Natural killer cell (primary cell): ENCODE results near the gene CA10. TPM values are rescaled to one million over a fixed set of nuclear protein-coding genes. Genes with fewer than 3 reads are reported as not detected.

Experiments
- ATAC-seq, 3 donors: fragments of 150-1000 bp in 2 of 3; fragments of 200-7000 bp in 1 of 3; cut with Tn5 transposase; 1 replicate in 1 of 3; 2 replicates in 2 of 3; pipeline ENCODE4 v1.10.0; 2021; ENCODE audit warnings: mild to moderate bottlenecking in 2 of 3, moderate library complexity in 2 of 3
- DNase-seq, 2 donors: peaks; one replicate each; pipeline versions ENCODE4 v3.0.0 to v3.0.0-alpha.2; 2013 to 2021; ENCODE audit warnings: mixed read lengths in 1 of 2
- H3K27ac ChIP-seq: one replicate; pipeline ENCODE4 v1.5.1; 2013; ENCODE audit warnings: mild to moderate bottlenecking, low read length
- H3K27me3 ChIP-seq: one replicate; pipeline ENCODE4 v1.6.1; 2013; ENCODE audit warnings: low read length; ENCODE audit not compliant: control insufficient read depth, insufficient read depth
- H3K36me3 ChIP-seq: one replicate; pipeline ENCODE4 v1.6.1; 2013; ENCODE audit warnings: low read length; ENCODE audit not compliant: control insufficient read depth, insufficient read depth
- H3K4me1 ChIP-seq: one replicate; pipeline ENCODE4 v1.6.1; 2013; ENCODE audit warnings: low read length; ENCODE audit not compliant: control insufficient read depth, insufficient read depth
- H3K4me3 ChIP-seq: one replicate; pipeline ENCODE4 v1.5.1; 2013; ENCODE audit warnings: low read length
- H3K9me3 ChIP-seq: one replicate; pipeline ENCODE4 v1.6.1; 2013; ENCODE audit warnings: low read length; ENCODE audit not compliant: control insufficient read depth, insufficient read depth
- H3K27ac Mint-ChIP-seq, 2 donors: one replicate each; pipeline ENCODE4 v1.8.0; 2022; ENCODE audit warnings: mild to moderate bottlenecking in 2 of 2, mixed read lengths in 2 of 2, moderate library complexity in 1 of 2
- H3K27me3 Mint-ChIP-seq, 2 donors: one replicate each; pipeline ENCODE4 v1.8.0; 2022; ENCODE audit warnings: low read depth in 2 of 2, mixed read lengths in 2 of 2
- H3K36me3 Mint-ChIP-seq: one replicate; pipeline ENCODE4 v1.8.0; 2022; ENCODE audit warnings: mixed read lengths
- H3K4me1 Mint-ChIP-seq, 2 donors: one replicate each; pipeline ENCODE4 v1.8.0; 2022; ENCODE audit warnings: mixed read lengths in 2 of 2
- H3K4me3 Mint-ChIP-seq: one replicate; pipeline ENCODE4 v1.8.0; 2022; ENCODE audit warnings: mild to moderate bottlenecking, moderate library complexity, mixed read lengths
- H3K9me3 Mint-ChIP-seq, 2 donors: one replicate each; pipeline ENCODE4 v1.8.0; 2022; ENCODE audit warnings: mixed read lengths in 2 of 2
- CTCF ChIP-seq: fragments of 200-600 bp; IDR thresholded peaks from one replicate; pipeline ENCODE4 v1.8.0; 2022; ENCODE audit warnings: antibody characterized with exemption
- WGBS: methylation state at CpG from one replicate; pipeline ENCODE4 v1.1.7; 2013; ENCODE audit warnings: missing lambda C conversion rate; ENCODE audit not compliant: insufficient coverage; 5-methylcytosine and 5-hydroxymethylcytosine counted together
- intact Hi-C: fragments of 100-400 bp; cut with micrococcal nuclease; formaldehyde crosslinking; loops from one replicate; pipeline ENCODE4 v1.14.2; 2022
- total RNA-seq, 4 donors: library from RNA; stranded (reverse); fragments of 120-200 nt in 1 of 4; gene quantifications; one replicate each; pipeline versions ENCODE4 v1.2.3 to v1.2.4, GENCODE V29; 2013 to 2022

CA10 gene
- total RNA-seq, 3 donors from 2014 or later (not counting 1 experiment from before 2014, with no cell fraction given): not detected

GRCh38 chr17:52024300-52024870 is 134.1 kb downstream of the CA10 start:
- 78% methylated on average over 1 of the region's 2 CpGs for WGBS
- Mint-ChIP-seq H3K27me3 (no peaks in the 10 kb centered on the region), H3K4me3 (no peak overlapping the region), H3K36me3 (no peaks in the 10 kb centered on the region), H3K4me1 (no peaks in the 10 kb centered on the region), H3K9me3 (peaks cover 2 to 4% of the 10 kb centered on the region in 2 donors), H3K27ac (no peak overlapping the region)
- Histone ChIP-seq H3K36me3 (no peaks in the 10 kb centered on the region), H3K4me3 (no peak overlapping the region), H3K4me1 (no peaks in the 10 kb centered on the region), H3K27ac (no peak overlapping the region), H3K27me3 (no peaks in the 10 kb centered on the region), H3K9me3 (no peaks in the 10 kb centered on the region)
- intact Hi-C loops: no loop called here
- ATAC-seq (no peak), DNase-seq (no peak)
- TF ChIP-seq CTCF: no peak

- Histone ChIP-seq H3K4me3 (no peak overlapping the region), H3K9me3 (no peaks in the 10 kb centered on the region), H3K27ac (no peak overlapping the region), H3K36me3 (no peaks in the 10 kb centered on the region), H3K27me3 (no peaks in the 10 kb centered on the region), H3K4me1 (no peaks in the 10 kb centered on the region)
- H3K9me3 Mint-ChIP-seq: peaks cover 6 to 7% of the 10 kb centered on the region in 2 donors
- no peak overlapping the region for H3K4me3 Mint-ChIP-seq
- H3K27me3 Mint-ChIP-seq: no peaks in the 10 kb centered on the region
- intact Hi-C loops: loop anchor here (10.0 kb wide), 1 partner anchor 64 kb away; no protein-coding TSS in a partner anchor
- H3K36me3 Mint-ChIP-seq: no peaks in the 10 kb centered on the region
- no peak overlapping the region for H3K27ac Mint-ChIP-seq
- 100% methylated on average over 1 of the region's 1 CpG for WGBS
- no peak for TF ChIP-seq CTCF
- no peaks in the 10 kb centered on the region for H3K4me1 Mint-ChIP-seq
- ATAC-seq (no peak), DNase-seq (no peak)
Measured at GRCh38 chr17:52011064-52011463, 147.4 kb downstream of the CA10 start.

- no peaks in the 10 kb centered on the region for H3K36me3 Mint-ChIP-seq
- Histone ChIP-seq H3K27ac (no peak overlapping the region), H3K36me3 (no peaks in the 10 kb centered on the region), H3K4me3 (no peak overlapping the region), H3K9me3 (no peaks in the 10 kb centered on the region), H3K27me3 (no peaks in the 10 kb centered on the region), H3K4me1 (no peaks in the 10 kb centered on the region)
- ATAC-seq: no peak
- no peak for TF ChIP-seq CTCF
- intact Hi-C loops: no loop called here
- H3K27me3 Mint-ChIP-seq: no peaks in the 10 kb centered on the region
- 90% methylated on average over 2 of the region's 3 CpGs for WGBS
- no peak overlapping the region for H3K27ac Mint-ChIP-seq
- H3K9me3 Mint-ChIP-seq: peaks cover 4 to 10% of the 10 kb centered on the region in 2 donors
- no peak for DNase-seq
- no peak overlapping the region for H3K4me3 Mint-ChIP-seq
- H3K4me1 Mint-ChIP-seq: no peaks in the 10 kb centered on the region
Measured at GRCh38 chr17:51999654-52000053, 158.9 kb downstream of the CA10 start.

- Mint-ChIP-seq H3K36me3 (no peaks in the 10 kb centered on the region), H3K4me1 (no peaks in the 10 kb centered on the region), H3K4me3 (no peak overlapping the region), H3K27ac (no peak overlapping the region), H3K9me3 (peaks cover 4 to 7% of the 10 kb centered on the region in 2 donors), H3K27me3 (no peaks in the 10 kb centered on the region)
- Histone ChIP-seq H3K4me3 (no peak overlapping the region), H3K27me3 (no peaks in the 10 kb centered on the region), H3K9me3 (no peaks in the 10 kb centered on the region), H3K4me1 (no peaks in the 10 kb centered on the region), H3K27ac (no peak overlapping the region), H3K36me3 (no peaks in the 10 kb centered on the region)
- intact Hi-C loops: no loop called here
- DNase-seq: no peak
- WGBS: 89% methylated on average over 2 of the region's 2 CpGs
- no peak for ATAC-seq
- TF ChIP-seq CTCF: no peak
Measured at GRCh38 chr17:51997723-51998122, 160.8 kb downstream of the CA10 start.
